HepG2 (cell line): ENCODE data around the gene HELZ2. TPM values are rescaled to one million over a fixed set of nuclear protein-coding genes. Genes with fewer than 3 reads are reported as not detected.

Experiments
- ASH2L ChIP-seq: fragments of 300-600, 200-600 bp; sonication (generic); IDR thresholded peaks from 2 replicates; pipeline ENCODE4 v1.7.0; 2017; ENCODE audit warnings: low read depth, mild to moderate bottlenecking, moderate library complexity, mixed read lengths, low read length; ENCODE audit not compliant: insufficient read length
- CHD2 ChIP-seq: IDR thresholded peaks from 2 replicates; pipeline ENCODE4 v1.6.1; 2011; ENCODE audit warnings: low read depth, low read length, improper control_type of control experiment
- EP300 ChIP-seq, 3 experiments: sonication (generic) in 1 of 3; formaldehyde crosslinking in 1 of 3; IDR thresholded peaks; 2 replicates each; pipeline versions ENCODE4 v1.5.1 to v1.6.1; 2011 to 2020; ENCODE audit warnings: low read depth in 2 of 3, low read length in 2 of 3, borderline replicate concordance in 1 of 3, improper control_type of control experiment in 1 of 3, mild to moderate bottlenecking in 1 of 3, missing genetic modification reagents in 1 of 3, moderate library complexity in 1 of 3
- HNRNPK ChIP-seq: fragments of 200-400 bp; formaldehyde crosslinking; IDR thresholded peaks from 2 replicates; pipeline ENCODE4 v1.6.1; 2018; ENCODE audit warnings: low read length, low read depth, moderate library complexity, mild to moderate bottlenecking; ENCODE audit not compliant: poor library complexity, severe bottlenecking
- KAT8 ChIP-seq: IDR thresholded peaks from 2 replicates; pipeline ENCODE4 v1.6.1; 2016; ENCODE audit warnings: missing genetic modification reagents, missing compliant biosample characterization
- KLF9 ChIP-seq: IDR thresholded peaks from 2 replicates; pipeline ENCODE4 v1.6.1; 2016; ENCODE audit warnings: low read depth
- MTF2 ChIP-seq: sonication (generic); formaldehyde crosslinking; IDR thresholded peaks from 2 replicates; pipeline ENCODE4 v1.5.0; 2020; ENCODE audit warnings: missing genetic modification reagents, borderline replicate concordance
- NR2F6 ChIP-seq, 2 experiments: IDR thresholded peaks; 2 replicates each; pipeline ENCODE4 v1.6.1; 2016; ENCODE audit warnings: antibody characterized with exemption in 1 of 2, mild to moderate bottlenecking in 1 of 2
- TGIF2 ChIP-seq: IDR thresholded peaks from 2 replicates; pipeline ENCODE4 v1.6.1; 2016; ENCODE audit warnings: control low read depth, missing compliant biosample characterization
- ZNF235 ChIP-seq: sonication (generic); formaldehyde crosslinking; IDR thresholded peaks from 2 replicates; pipeline ENCODE4 v1.8.1; 2023; ENCODE audit warnings: mild to moderate bottlenecking, missing genetic modification reagents, borderline replicate concordance
- ZNF280B ChIP-seq: sonication (generic); formaldehyde crosslinking; IDR thresholded peaks from 2 replicates; pipeline ENCODE4 v1.5.0; 2020; ENCODE audit warnings: missing genetic modification reagents, mild to moderate bottlenecking, borderline replicate concordance
- ZNF317 ChIP-seq: sonication (generic); formaldehyde crosslinking; IDR thresholded peaks from 2 replicates; pipeline ENCODE4 v1.5.0; 2020; ENCODE audit warnings: mild to moderate bottlenecking, missing genetic modification reagents
- ZNF550 ChIP-seq: sonication (generic); formaldehyde crosslinking; IDR thresholded peaks from 2 replicates; pipeline ENCODE4 v1.4.0; 2020; ENCODE audit warnings: mild to moderate bottlenecking, missing genetic modification reagents, borderline replicate concordance
- ZZZ3 ChIP-seq: sonication (generic); formaldehyde crosslinking; IDR thresholded peaks from 2 replicates; pipeline ENCODE4 v1.4.0; 2020; ENCODE audit warnings: missing genetic modification reagents, mild to moderate bottlenecking, borderline replicate concordance
- polyA plus RNA-seq, 8 experiments: library from polyadenylated mRNA; depleted of rRNA in 3 of 8; stranded (reverse) in 7 of 8; unstranded in 1 of 8; fragments of >200 nt; fragmentation: Illumina TruSeq in 4 of 8; extraction: Trizol in 4 of 8; gene quantifications; 2 replicates each; pipeline versions ENCODE4 v1.2.1 to v1.2.3, GENCODE V29; 2011 to 2016; ENCODE audit warnings: low read depth in 4 of 8, missing spikeins in 1 of 8, mixed read lengths in 1 of 8; ENCODE audit not compliant: insufficient read depth in 1 of 8
- total RNA-seq, 5 experiments: library from RNA; depleted of rRNA; stranded (reverse); fragments of >200 nt; fragmentation: Illumina TruSeq; extraction: Trizol; gene quantifications; 2 replicates each; pipeline ENCODE4 v1.2.3, GENCODE V29; 2016; ENCODE audit warnings: low read depth in 1 of 5
- TF ChIP-seq, protein P1 (sequence below): sonication (generic); formaldehyde crosslinking; IDR thresholded peaks from 2 replicates; pipeline ENCODE4 v1.5.0; 2020; ENCODE audit warnings: missing genetic modification reagents
- TF ChIP-seq, protein P2 (sequence below): IDR thresholded peaks from 2 replicates; pipeline ENCODE4 v1.6.1; 2016; ENCODE audit warnings: low read depth, borderline replicate concordance
- TF ChIP-seq, protein P3 (sequence below): IDR thresholded peaks from 2 replicates; pipeline ENCODE4 v1.6.1; 2018; ENCODE audit warnings: missing genetic modification reagents, mild to moderate bottlenecking, missing compliant biosample characterization
- TF ChIP-seq, protein P4 (sequence below), 2 experiments: fragments of 450-650 bp in 1 of 2; sonication (generic) in 1 of 2; formaldehyde crosslinking; IDR thresholded peaks; 2 replicates each; pipeline versions ENCODE4 v1.5.0 to v1.8.0; 2020 to 2022; ENCODE audit warnings: mild to moderate bottlenecking in 1 of 2, missing genetic modification reagents in 1 of 2

HELZ2 gene
- total and polyA plus RNA-seq, 2 of the 13 experiments (the other 11 are each of a cell fraction or from before 2014, with no cell fraction given): 9.6 to 10.1 TPM

DNA sequence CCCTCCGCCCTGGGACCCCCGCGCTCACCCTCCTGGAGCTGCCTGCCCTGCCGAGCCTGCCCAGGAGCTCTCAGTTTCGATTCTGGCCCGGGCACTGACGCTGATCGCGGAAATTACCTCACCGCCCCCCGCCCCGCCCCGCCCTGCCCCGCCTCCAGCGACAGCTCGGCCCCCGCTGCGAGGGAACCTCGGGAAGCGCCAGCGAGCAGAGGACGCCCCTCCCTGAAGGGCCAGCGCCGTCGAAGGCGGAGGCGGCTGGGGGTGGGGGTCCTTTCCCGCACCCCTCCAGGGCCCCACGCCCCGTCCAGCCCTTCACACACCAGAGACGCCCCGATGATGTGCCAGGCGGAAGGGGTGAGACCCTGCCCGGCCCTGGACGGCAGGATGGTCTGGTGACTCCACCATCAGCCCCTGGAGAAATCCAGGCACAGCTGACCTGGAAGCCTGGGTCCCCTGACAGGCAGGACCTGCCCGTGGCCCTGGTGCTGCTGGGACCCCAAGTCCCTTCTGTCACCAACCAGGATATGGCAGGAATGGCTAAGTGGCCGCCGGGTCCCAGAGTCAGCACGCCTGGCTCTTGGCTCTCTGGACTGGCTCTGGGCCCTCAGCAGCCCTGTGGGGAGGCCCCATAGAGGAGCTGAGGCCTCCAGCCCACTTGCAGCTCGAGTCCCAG is at the start of gene HELZ2 (continued):
- TF ChIP-seq, protein P1, sequence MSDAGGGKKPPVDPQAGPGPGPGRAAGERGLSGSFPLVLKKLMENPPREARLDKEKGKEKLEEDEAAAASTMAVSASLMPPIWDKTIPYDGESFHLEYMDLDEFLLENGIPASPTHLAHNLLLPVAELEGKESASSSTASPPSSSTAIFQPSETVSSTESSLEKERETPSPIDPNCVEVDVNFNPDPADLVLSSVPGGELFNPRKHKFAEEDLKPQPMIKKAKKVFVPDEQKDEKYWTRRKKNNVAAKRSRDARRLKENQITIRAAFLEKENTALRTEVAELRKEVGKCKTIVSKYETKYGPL (CRISPR knock-in tag): no peak
- no peak for TF ChIP-seq CHD2
- no peak for TF ChIP-seq EP300 (IDR thresholded peaks at IDR 0.05; ENCODE audit: low read depth in 2 of 2, low read length in 2 of 2)
- TF ChIP-seq EP300 (CRISPR knock-in tag; IDR thresholded peaks at IDR 0.05; ENCODE audit: borderline replicate concordance): peak; percentile 26; the same call in 1 of the 2 replicates
- TF ChIP-seq ASH2L: no peak
- TF ChIP-seq MTF2 (CRISPR knock-in tag): no peak
- TF ChIP-seq KAT8 (CRISPR knock-in tag): 0 out of 2 replicates have a peak, but pooled peaks have one; percentile 15
- no peak for TF ChIP-seq NR2F6 (IDR thresholded peaks at IDR 0.05)
- no peak for TF ChIP-seq NR2F6 (CRISPR knock-in tag; IDR thresholded peaks at IDR 0.05)
- no peak for TF ChIP-seq ZZZ3 (CRISPR knock-in tag)
- TF ChIP-seq, protein P2, sequence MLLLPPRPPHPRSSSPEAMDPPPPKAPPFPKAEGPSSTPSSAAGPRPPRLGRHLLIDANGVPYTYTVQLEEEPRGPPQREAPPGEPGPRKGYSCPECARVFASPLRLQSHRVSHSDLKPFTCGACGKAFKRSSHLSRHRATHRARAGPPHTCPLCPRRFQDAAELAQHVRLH: no peak
- TF ChIP-seq, protein P3, sequence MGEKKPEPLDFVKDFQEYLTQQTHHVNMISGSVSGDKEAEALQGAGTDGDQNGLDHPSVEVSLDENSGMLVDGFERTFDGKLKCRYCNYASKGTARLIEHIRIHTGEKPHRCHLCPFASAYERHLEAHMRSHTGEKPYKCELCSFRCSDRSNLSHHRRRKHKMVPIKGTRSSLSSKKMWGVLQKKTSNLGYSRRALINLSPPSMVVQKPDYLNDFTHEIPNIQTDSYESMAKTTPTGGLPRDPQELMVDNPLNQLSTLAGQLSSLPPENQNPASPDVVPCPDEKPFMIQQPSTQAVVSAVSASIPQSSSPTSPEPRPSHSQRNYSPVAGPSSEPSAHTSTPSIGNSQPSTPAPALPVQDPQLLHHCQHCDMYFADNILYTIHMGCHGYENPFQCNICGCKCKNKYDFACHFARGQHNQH (CRISPR knock-in tag): no peak; the same call in 1 of the 2 replicates
- 0 out of 2 replicates have a peak, but pooled peaks have one; percentile 54 for TF ChIP-seq ZNF550
- TF ChIP-seq TGIF2 (CRISPR knock-in tag): 0 out of 2 replicates have a peak, but pooled peaks have one; percentile 22
- no peak for TF ChIP-seq ZNF235 (CRISPR knock-in tag)
- no peak for TF ChIP-seq HNRNPK
- TF ChIP-seq KLF9 (CRISPR knock-in tag): no peak
- TF ChIP-seq, protein P4, sequence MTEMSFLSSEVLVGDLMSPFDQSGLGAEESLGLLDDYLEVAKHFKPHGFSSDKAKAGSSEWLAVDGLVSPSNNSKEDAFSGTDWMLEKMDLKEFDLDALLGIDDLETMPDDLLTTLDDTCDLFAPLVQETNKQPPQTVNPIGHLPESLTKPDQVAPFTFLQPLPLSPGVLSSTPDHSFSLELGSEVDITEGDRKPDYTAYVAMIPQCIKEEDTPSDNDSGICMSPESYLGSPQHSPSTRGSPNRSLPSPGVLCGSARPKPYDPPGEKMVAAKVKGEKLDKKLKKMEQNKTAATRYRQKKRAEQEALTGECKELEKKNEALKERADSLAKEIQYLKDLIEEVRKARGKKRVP (CRISPR knock-in tag; IDR thresholded peaks at IDR 0.05): no peak
- peak; percentile 93 for TF ChIP-seq ZNF280B (CRISPR knock-in tag)
- no peak for TF ChIP-seq ZNF317 (CRISPR knock-in tag)
